Forelimb muscle (tissue), 1 donor: ENCODE data around the gene OR52K1. TPM values are rescaled to one million over a fixed set of nuclear protein-coding genes. Genes with fewer than 3 reads are reported as not detected.
"Not testable (repeated sequence)": the region's sequence is repeated elsewhere in the genome, so short reads cannot be mapped to it uniquely, and the experiment has no call there.

ENCODE experiments used
- DNase-seq: peaks from one replicate; pipeline ENCODE4 v3.0.0-alpha.2; 2013; ENCODE audit warnings: low read depth
- polyA plus RNA-seq: library from polyadenylated mRNA; unstranded; fragments of 120-200 nt; gene quantifications from one replicate; pipeline ENCODE4 v1.2.1, GENCODE V29; 2013; ENCODE audit not compliant: insufficient read length

Gene OR52K1
- polyA plus RNA-seq, 1 donor = 0.18 TPM

GRCh38 chr11:4491405-4491804 is 9.0 kb downstream of the OR52K1 start:
- not testable (repeated sequence) for DNase-seq

DNA sequence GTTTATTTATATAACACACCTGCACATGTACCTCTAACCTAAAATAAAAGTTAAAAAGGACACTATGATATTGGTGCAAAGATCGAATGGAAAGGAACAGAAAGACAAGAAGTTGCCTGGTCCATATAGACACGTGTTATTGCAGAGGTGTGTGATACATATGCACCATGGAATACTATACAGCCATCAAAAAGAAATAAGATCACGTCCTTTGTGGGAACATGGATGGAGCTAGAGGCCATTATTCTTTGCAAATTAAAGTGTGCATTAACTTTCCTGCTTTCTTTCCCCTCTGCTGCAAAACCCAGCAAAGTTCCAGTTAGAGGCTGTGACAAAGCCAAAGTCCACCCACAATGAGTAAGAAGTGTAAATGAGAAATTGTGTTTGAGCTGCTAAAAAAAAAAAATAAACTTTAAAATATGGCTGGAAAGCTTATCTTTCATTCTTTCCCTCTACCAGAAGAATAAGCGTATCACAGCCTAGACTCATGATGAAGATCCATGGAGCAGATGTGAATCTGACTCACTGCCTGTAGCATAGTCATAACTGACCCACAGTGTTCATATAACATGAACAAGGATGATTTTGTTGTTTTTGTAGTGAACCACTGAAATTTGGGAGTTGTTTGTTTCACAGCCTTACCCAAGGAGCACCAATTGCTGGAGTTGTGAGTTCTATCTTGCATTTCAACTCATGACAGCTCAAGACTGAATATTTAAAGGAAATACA is 9.6 kb downstream of the OR52K1 start:
- no peak for DNase-seq

- DNase-seq = no peak
Observed at GRCh38 chr11:4493480-4493818, 11.0 kb downstream of the OR52K1 start.

GRCh38 chr11:4495487-4495886 is 13.0 kb downstream of the OR52K1 start:
- no peak for DNase-seq

DNA sequence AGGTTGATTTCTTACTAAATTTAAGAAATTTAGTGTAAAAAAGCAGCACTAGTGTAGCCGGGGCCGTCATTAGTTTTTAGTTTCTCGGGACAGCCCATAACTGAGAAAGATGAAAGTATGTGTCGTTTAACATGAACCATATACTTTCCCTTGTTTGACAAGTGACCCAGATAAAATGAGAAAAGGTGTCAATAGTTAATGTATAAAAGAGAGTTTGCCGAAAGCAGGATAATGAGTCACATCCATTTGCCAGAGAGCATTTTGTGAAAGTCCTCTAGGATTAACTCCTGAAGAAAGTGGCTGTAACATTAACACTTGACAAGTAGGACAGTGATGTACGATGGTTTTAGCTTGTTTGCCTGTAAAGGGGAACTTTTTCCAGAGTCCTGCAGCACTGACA is 13.5 kb downstream of the OR52K1 start:
- DNase-seq = no peak

GRCh38 chr11:4496557-4497248 is 14.3 kb downstream of the OR52K1 start:
- DNase-seq = no peak

GRCh38 chr11:4508886-4509285 is 26.4 kb downstream of the OR52K1 start:
- DNase-seq = no peak

- DNase-seq = no peak
Observed at GRCh38 chr11:4511282-4512245, 29.1 kb downstream of the OR52K1 start.

- DNase-seq = no peak
Observed at GRCh38 chr11:4514196-4514595, 31.8 kb downstream of the OR52K1 start.

DNA sequence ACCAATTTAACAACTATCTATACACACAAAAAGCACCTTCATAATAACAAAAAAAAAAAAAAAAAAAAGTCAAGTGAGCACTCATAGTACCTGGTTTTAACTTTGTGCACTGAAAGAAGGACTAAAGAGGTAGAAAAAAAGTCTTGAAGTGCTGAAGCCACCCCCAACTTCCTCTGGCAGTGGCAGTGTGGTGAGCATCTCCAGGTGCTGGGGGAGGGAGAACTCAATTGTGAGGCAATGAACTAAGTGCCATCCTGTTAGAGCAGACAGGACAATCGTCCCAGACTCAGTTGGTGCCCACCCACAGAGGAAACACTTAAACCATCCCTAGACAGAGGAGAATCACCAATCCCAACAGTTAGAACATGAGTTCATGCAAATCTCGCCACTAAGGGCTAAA is 39.9 kb downstream of the OR52K1 start:
- no peak for DNase-seq

- DNase-seq = no peak
Observed at GRCh38 chr11:4522752-4523151, 40.3 kb downstream of the OR52K1 start.

DNA sequence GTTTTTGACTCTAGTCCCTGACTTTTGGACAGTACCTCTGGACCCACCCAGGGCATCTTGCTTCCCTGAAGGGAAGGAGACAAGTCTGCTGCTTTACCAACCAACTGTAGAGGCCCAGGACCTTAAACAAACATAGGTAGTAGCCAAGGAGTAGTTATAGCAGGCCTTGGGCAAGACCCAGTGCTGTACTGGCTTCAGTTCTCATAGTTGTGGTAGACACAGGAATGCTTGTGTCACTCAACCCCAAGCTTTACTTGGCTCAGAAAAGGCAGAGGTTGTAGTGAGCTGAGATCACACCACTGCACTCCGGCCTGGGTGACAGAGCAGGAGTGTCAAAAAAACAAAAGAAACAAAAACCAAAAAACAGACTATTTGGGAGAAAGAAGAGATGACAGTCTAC is 41.2 kb downstream of the OR52K1 start:
- no peak for DNase-seq

DNA sequence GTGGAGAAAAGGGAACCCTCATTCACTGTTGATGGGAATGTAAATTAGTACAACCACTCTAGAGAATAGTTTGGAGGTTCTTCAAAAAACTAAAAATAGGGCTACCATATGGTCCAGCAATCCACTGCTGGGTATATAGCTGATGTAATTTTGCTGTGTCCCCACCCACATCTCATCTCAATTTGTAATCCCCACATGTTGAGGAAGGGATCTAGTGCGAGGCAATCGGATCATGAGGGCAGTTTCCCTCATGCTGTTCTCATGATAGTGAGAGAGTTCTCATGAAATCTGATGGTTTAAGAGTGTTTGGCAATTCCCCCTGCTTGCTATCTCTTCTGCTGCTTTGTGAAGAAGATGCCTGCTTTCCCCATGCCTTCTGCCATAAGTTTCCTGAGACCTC is 45.5 kb downstream of the OR52K1 start:
- DNase-seq = no peak

DNA sequence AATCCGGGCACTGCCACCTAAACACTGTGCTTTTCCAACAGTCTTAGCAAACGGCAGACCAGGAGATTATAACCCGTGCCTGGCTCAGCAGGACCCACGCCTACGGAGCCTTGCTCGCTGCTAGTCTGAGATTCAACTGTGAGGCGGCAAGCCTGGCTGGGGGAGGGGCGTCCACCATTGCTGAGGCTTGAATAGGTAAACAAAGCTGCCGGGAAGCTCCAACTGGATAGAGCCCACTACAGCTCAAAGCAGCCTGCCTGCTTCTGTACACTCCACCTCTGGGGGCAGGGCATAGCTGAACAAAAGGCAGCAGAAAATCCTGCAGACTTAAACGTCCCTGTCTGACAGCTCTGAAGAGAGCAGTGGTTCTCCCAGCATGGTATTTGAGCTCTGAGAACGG is 49.2 kb downstream of the OR52K1 start:
- not testable (repeated sequence) for DNase-seq

GRCh38 chr11:4539603-4540219 is 57.3 kb downstream of the OR52K1 start:
- no peak for DNase-seq

GRCh38 chr11:4541071-4541470 is 58.6 kb downstream of the OR52K1 start:
- DNase-seq = no peak

Other genes with a start within 250 kb of the OR52K1 start
- not detected for gene OR52B4, start 114.3 kb upstream of the OR52K1 start, polyA plus RNA-seq
- 7.3 TPM for gene TRIM21, start 88.9 kb upstream of the OR52K1 start, polyA plus RNA-seq
- gene OR52K2, start 33.4 kb upstream of the OR52K1 start, polyA plus RNA-seq = not detected
- not detected for gene OR52M1, start 62.5 kb downstream of the OR52K1 start, polyA plus RNA-seq
- not detected for gene OR52I2, start 99.1 kb downstream of the OR52K1 start, polyA plus RNA-seq
- not detected for gene OR52I1, start 111.4 kb downstream of the OR52K1 start, polyA plus RNA-seq
- gene TRIM68, start 125.6 kb downstream of the OR52K1 start, polyA plus RNA-seq = 8.7 TPM
- not detected for gene OR51D1, start 154.8 kb downstream of the OR52K1 start, polyA plus RNA-seq
- 2.2 TPM for gene OR51E1, start 161.3 kb downstream of the OR52K1 start, polyA plus RNA-seq
- gene OR51E2, start 215.2 kb downstream of the OR52K1 start, polyA plus RNA-seq = 0.83 TPM
- not detected for gene MMP26, start 222.1 kb downstream of the OR52K1 start, polyA plus RNA-seq